ENCODE measurements around the gene CATSPERE.
"Not testable (repeated sequence)": the region's sequence is repeated elsewhere in the genome, so short reads cannot be mapped to it uniquely, and the experiment has no call there.

The CATSPERE gene

DNA sequence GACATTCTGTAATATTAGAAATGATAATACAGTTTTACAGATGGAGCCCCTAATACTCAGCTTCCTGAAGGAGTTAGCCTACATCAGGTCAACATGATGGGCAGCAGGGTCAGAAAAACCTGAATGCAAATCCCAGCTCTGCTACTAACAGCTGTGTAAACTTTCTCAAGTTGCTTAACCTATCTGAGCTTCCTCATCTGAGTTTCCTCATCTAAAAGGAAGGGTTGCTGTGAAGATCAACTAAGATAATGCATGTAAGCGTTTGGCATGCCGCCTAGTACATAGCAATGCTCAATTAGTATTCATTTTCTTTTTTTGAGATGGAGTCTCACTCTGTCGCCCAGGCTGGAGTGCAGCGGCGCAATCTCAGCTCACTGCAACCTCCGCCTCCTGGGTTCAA is 173.5 kb downstream of the CATSPERE start:
- peak; percentile 63 to 69 for DNase-seq

DNA sequence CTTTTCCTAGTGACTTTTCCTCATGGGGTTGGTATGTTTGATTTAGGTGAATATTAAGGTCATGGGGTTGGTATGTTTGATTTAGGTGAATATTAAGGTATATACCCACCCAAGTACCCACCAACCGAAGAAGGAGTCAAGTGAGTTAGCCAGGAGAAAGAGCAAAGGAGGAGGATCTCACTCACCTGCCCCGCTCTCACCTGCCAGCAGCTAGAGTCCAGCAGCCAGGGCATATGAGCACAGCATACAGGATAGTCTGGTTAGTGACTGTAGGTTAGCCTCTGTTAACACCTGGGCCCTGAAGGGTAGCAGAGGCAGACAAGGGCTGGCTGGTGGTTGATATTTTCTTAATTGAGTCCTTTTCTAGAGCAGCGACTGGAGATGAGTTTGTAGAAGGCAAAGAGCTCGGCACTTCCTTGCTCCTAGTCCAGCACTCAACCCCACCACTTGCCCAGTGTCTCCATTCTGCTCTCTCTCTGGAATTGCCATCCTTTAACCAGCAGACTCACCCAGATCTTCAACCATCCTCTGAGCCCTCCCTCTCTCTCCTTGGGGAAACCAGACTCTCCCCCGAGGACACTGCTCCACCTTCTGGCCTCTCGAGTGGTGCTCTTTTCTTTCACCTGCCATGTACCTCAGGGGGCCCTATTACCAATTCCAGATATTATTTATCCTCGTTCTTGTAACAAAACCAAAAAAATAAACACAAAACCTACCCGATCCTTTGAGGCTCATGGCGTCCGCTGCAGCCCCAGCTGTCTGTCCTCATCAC is 175.6 kb downstream of the CATSPERE start:
- DNase-seq: no peak

DNA sequence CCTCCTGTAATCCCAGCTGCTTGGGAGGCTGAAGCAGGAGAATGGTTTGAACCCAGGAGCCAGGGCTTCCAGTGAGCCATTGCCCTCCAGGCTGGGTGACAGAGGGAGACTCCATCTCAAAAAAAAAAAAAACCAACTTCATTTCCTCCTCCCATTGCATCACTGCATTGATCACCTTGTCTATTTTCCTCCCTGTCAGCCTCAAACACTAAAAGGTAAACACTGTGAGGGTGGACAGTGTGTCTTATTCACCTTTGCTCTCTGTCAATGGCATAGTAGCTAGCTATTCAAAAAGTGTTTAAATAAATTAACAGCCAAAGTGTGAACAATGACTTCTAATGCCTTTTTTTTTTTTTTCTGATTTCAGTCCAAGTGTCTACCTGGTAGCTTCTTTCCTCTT is 178.5 kb downstream of the CATSPERE start:
- no peak for DNase-seq

DNA sequence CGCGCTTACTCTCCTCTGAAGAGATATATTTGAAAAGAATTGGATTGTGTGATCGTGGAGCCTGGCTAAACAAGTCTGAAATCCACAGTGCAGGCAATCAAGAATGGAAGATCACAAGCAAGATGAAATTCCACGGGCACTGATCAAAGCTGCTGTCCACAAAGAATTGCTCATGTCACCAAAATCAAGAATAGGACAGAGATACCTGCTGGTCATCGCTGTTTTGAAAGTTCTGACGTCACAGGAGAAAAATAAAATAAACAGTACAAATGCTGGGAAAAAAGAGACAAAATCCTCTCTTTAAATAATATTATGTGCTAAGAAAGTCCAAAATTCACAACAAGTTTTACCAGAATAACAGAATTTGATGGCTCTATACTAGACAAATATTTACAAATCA is 179.8 kb downstream of the CATSPERE start:
- no peak for DNase-seq

DNA sequence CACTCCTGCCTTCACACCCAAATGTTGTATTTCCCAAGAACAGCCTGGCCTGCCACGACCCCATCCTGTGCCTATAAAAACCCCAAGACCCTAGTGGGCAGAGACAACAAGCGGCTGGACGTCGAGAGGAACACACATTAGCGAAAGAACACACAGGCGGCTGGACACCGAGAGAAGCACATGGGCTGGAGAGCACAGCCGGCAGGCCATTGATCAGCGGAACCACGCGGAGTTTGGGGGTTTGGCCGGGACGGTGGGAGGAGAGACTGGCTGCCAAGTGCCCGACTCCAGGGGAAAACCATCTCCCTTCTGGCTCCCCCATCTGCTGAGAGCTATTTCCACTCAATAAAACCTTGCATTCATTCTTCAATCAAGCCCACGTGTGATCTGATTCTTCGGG is 181.5 kb downstream of the CATSPERE start:
- no peak for DNase-seq

DNA sequence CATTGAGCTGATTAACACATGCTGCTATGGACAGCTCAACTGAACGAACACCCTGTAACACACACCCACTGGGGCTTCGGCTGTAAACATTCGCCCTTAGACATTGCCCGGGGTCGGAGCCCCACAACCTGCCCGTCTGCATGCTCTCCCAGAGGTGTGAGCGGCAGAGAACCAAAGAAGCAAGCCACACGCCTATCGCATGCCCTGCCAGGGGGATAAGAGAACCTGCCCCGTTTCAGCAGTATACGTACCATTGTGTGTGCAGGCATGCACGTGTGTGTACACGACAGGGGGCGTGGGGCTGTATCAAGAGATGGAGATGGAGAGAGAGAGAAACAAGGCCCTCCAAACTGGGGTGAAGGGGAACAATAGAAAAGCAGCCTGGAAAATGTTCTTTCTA is 181.9 kb downstream of the CATSPERE start:
- no peak for DNase-seq

DNA sequence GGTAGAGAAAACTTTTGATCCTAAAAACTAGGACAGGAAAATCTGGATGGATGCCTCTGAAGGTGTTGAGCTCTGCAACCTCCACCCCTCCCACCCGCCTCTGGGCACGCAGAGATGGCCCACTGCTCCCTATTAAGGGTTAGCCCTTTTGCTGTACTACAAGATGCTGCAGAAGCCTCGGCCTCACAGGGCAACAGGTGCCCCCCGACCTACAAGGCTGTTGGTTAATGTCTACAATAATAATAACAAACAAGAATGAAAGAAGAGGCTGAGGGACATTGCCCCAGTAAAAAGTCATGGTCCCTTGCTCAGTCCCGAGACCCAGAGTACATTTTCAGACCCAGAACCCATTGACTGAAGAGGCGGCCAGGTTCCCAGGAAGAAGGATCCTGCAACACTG is 184.3 kb downstream of the CATSPERE start:
- DNase-seq: no peak

DNA sequence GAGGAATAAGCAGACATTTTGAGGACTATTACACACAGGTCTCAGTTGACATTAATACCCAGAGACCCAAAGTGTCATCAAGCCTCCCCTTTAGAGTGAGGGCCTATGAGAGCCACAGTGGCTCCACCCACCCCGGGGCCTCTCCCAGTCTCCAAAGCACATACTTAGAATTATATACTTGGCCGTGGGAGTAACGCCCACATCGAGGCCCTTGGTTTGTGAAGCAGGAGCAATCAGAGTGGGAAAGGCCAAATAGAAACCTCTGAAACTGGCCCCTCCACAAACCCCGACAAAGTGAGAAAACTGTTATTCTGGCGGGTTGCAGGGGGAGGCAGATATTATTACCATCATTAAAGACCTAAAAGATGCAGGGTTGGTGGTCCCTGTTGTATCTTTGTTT is 184.8 kb downstream of the CATSPERE start:
- DNase-seq: no peak

DNA sequence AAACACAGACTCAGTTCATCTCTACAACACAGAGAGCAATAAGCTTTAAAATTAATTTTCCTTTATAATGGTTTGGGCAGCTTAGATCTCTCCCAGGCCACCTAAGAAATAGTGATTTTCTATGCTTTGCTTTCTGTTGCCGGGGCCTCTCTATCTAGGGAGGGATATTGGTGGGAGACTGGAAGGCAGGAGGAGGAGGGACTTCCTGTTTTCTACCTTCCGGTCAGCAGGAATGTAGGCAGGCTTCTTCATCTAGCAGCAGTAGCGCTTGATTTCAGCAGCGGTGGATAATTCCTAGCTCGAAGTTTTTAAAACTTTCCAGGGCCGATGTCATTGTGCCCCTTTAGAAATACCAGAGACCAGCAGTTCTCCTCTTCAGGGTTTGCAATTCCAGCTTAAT is 186.7 kb downstream of the CATSPERE start:
- DNase-seq: no peak

DNA sequence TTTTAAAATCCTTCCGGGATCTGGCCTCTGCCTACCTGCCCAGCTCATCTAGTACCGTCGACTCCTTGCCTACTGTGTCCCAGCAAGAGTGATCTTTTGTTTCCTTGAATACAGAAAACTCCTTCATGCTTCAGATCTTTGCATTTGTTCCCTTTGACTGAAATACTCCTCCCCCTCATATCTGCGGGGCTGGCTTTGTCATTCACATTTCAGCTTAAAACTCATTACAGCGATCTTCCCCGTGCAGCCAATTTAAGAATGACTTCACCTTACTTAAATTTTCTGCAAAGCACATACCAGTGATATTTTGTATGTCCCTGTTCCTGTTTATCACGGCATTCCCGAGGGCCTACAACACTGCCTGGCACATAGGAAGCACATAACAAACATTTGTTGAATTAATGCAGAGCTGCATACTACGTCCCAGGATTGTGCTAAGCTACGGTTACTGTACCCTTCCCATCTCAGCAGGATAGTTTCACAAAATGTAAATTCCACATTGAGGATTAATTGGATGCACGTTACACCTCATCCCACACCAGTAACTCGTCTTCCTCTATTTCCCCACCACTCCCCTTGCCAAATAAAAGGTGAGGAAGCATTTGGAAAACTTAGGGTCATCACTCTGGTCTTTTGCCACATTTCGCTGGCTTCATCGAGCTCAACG is 191.0 kb downstream of the CATSPERE start:
- DNase-seq: no peak

DNA sequence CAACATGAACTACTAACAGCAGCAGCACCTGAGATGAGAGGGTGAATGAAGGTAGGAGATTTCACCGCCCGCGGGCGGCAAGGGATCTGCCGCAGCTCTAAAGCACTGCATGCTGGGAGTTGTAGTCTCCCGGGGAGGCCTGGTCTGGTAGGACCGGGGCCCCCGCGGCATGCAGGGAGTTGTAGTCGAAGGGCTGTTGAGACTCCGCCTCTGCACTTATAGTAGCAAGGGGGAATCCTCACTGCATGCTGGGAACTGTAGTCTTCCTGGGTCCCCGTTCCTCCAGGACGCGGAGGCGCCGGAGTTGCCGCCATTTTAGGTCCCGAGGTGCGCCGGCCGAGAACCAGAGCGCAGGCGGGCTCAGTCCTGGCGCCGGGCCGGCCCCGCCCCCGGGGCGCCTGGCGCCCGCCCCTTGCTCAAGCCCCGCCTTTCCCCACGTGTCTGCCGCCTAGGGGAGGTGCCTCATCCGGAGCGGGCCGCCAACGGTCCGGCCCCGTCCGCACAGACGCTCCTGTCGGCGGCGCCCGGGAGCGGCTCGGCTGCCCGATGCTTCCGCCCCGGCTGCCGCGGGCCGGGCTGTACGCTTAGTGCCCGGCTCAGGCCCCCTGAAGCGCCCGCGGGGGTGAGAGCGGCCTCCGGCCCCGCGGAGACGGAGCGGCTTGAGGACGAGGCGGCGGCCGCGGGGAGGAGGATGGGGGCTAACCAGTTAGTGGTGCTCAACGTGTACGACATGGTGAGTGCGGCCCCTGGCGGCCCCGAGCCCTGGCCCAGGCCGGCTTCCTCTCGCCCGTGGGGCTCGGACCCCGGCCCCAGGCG is 191.8 kb downstream of the CATSPERE start, which contains the start of gene DESI2:
Gene DESI2 (plus strand): TSS at position 504 of the 816 bp plus-strand sequence. CDS start 188 bp downstream, at position 692.
- DNase-seq: peak; percentile 97 to 99

DNA sequence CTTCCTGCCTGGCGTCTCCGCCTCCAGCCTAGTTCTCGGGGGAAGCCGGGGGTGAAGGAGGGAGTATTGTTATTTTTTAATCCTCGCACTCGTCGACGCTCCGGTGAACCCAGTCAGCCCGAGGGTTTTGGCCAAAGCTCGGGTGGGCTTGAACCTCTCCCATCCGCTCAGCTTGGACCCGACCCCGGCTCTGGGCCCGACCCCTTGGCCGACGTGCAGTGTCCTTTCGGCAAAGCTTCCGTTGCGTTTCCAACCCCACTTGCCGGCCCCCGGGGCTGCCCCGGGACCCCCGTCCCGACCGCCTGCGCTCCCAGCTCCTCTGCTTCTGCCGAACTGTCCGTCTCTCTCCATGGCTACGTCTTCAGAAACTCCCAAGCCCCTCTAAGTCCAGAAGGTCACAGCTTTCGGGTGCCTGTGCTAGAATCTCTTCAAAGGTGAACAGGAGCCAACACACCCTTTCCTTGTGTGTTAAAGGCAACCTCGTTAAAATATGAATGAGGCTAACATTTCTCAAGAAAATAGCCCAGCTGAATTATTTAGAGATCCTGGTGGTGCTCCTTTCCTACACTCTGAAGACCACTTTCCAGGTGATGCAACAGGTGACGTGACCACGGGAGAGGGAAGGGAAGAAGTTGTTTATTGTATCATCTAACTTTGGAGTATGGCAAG is 192.5 kb downstream of the CATSPERE start:
- DNase-seq: peak in 1 of 2 donors; percentile 10

DNA sequence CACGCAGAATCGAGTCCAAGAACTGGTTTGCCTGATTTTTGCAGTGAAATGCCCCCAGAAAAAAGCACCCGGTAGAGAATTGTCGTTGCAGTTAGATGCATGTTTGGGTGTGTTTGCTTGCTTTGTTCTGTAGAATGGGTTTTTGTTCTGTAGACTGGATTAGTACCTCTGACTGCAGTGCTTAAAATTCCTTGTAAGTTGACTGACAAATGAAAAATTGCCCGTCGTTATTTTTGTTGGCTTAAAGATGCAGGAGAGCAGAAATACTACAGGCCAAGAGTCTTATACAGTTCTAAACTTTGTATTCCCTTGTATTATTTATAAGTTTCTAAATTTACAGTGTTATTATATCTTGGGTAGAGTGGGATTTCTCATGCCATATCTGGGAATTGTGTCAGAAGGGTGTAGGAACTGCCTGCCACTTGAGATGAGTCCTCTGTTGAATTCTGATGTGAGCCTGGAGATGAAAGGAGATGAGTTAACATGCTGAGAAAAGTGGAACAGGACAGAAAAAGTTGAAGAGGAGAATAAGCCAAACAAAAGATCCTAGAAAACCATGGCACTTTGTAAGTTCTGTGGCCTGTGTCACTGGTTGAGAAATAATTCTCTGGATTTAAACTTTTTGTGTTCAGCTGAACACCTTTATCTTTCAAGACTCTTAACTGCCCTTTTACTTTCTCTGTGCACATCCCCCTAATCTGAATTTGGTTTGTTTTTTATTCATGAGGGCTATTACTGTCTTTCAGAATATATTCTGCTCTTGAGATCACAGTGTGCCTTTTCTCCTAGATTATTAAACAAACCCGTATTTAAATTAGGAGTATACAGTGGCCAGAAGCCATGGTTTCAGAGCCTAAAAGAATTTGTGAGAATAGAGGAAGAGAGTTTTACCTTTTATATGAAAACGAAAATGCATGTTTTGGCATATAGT is 193.3 kb downstream of the CATSPERE start:
- DNase-seq: no peak

DNA sequence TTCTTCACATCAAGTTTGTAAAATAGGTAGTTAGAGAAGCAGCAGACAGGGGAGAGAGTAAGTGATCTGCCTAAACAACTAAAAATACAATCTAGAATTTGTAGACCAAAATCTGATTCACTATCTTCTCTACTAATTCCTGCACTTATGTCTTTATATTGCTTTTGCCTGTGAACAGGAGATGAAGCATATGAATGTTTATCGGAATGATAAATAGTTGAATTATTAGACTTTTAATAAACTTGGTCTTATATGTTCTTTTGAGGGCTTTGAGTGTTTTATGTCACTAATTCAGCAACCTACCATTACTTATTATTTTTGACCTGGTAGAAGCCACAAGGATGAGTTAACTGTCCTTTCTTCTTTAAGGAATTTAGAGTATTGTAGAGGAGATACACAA is 194.1 kb downstream of the CATSPERE start:
- DNase-seq: no peak

DNA sequence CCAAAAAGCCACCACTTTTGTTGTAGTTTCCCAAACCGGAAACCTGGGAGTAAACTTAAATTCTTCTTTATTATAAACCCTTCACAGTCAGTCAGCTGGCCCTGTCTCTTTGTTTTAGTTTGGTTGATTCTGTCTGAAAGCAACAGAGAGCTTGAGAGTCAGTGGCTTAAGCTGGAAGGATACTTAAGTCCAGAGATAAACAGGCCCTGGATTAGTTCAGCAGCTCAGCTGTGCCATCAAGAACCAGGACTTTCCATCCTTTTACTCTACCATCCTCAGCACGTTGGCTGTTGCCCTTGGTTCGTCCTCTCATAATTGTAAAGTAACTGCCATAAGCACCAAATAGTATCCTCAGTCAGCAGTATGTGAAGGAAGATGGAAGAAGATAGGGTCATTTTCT is 196.3 kb downstream of the CATSPERE start:
- no peak for DNase-seq

DNA sequence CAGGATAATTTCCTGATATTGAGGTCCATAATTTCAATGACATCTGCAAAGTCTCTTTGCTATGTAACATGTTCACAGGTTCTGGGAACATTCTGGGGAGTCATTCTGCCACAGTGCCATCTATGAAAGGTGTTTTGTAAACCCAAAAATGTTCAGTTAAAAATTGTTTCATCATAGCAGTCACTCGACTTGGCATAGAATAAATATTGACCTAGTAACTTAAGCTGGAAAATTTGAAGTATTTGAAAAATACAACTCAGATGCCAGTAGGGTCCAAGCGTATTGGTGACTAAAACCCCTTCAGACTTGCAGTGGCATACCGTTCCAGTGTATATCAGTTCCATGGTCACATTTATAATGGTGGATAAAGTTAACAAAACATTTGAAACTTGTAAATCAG is 198.6 kb downstream of the CATSPERE start:
- no peak for DNase-seq

DNA sequence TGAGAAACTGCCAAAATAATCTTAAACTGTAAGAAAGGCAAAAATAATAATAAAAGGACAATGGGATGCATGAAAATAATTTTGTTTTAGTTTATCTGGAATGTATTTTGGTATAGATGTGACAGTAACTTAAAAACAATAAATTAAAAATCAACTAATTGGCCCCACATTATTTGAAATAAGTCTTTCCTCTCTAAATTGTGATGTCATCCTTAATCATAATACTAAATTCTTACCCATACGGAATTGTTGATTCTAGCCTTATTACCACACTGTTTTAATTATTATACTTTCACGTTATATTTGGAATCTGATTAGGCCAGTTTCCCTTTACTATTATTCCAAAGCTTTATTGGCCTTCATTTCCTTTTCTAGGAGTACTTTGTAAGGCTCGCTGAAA is 199.5 kb downstream of the CATSPERE start:
- DNase-seq: no peak

DNA sequence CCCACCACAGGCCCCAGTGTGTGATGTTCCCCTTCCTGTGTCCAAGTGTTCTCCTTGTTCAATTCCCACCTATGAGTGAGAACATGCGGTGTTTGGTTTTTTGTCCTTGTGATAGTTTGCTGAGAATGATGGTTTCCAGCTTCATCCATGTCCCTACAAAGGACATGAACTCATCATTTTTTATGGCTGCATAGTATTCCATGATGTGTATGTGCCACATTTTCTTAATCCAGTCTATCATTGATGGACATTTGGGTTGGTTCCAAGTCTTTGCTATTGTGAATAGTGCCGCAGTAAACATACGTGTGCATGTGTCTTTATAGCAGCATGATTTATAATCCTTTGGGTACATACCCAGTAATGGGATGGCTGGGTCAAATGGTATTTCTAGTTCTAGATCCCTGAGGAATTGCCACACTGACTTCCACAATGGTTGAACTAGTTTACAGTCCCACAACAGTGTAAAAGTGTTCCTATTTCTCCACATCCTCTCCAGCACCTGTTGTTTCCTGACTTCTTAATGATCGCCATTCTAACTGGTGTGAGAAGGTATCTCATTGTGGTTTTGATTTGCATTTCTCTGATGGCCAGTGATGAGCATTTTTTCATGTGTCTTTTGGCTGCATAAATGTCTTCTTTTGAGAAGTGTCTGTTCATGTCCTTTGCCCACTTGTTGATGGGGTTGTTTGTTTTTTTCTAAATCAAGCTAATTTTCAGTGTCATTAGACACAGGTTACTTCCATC is 200.7 kb downstream of the CATSPERE start:
- not testable (repeated sequence) for DNase-seq

DNA sequence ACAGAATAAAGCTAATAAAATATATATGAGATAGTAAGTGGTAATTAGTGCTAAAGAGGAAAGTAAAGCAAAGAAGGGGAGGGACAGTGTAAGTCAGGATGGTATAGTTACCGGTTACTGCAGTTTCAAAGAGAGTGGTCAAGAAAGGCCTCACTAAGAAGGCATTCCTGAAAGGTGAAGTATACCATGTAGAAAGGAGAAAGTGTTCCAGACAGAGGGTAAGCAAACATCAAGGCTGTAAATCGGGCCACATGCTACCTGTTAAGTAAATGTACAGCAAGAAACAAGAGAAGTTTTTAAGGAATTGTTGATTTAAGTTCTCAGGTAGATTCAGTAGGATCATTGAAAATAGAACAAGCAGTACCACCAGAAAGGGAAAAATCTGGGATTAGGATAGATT is 201.5 kb downstream of the CATSPERE start:
- no peak for DNase-seq

DNA sequence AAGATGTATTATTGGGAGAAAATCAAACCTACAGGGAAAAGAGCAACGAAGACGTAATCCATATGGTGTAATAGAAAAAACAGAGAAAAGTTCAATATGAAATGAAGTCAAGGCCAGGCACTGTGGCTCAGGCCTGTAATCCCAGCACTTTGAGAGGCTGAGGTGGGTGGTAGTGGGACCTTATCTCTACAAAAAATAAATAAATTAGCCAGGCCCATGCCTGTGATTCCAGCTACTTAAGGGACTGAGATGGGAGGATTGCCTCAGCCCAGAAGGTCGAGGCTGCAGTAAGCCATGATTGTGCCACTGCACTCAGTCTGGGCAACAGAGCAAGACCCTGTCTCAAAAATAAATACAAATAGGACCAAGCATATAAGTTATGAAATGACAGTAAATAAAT is 203.3 kb downstream of the CATSPERE start:
- DNase-seq: no peak

DNA sequence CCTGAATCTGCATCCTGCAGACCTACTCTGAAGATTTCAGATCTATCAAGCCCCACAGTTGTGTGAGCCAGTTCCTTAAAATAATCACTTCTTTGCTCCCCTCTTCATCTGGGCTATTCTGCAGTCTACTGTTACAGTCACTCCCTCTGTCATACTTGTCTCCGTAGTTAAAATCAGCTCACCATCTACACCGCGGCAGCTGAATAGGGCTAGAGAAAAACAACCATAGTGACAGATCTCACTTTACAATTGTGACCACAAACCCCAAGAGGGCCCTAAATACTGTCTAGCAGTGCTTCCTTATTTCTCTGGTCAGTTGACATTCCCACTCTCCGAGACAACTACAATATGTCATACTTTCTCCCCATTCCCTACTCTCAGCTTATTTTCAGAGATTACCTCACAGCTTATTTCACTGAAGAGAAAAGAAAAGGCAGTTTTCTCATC is 204.7 kb downstream of the CATSPERE start:
- peak; percentile 46 to 74 for DNase-seq
